ENCODE results near the gene GPRC5C. TPM values are rescaled to one million over a fixed set of nuclear protein-coding genes. Genes with fewer than 3 reads are reported as not detected.
"Not testable (repeated sequence)": the region's sequence is repeated elsewhere in the genome, so short reads cannot be mapped to it uniquely, and the experiment has no call there.

GPRC5C gene
- polyA plus RNA-seq, 12 donors, result 16.2 to 61.7 (median 26.4) TPM; not detected in 1

GRCh38 chr17:74403512-74404137, 28.3 kb upstream of the GPRC5C start:
- DNase-seq, result no peak

- no peak for DNase-seq
Measured at GRCh38 chr17:74404218-74404617, 27.7 kb upstream of the GPRC5C start.

- DNase-seq, result no peak
Measured at GRCh38 chr17:74404789-74405188, 27.1 kb upstream of the GPRC5C start.

- not testable (repeated sequence) for DNase-seq
Measured at GRCh38 chr17:74405311-74405710, 26.6 kb upstream of the GPRC5C start.

DNA sequence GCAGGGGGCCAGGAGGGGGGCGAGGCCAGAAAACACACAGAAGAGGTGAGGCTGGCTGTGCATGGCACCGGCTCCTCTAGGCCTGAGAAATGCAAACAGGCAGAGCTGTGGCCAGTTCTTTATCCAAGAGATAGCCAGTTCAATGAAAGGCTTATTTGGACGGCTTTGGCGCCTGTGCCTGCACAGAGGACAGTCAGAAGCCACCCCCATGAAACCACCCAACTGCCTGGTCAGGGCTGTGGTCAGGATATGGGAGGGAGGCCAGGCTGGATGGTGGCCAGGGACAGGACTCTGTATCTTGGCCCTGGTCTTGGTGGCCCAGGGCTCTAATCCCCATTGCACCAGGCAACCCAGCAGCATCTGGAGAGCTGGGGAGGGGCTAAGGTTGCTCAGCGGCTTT, 24.5 kb upstream of the GPRC5C start:
- no peak for DNase-seq

DNA sequence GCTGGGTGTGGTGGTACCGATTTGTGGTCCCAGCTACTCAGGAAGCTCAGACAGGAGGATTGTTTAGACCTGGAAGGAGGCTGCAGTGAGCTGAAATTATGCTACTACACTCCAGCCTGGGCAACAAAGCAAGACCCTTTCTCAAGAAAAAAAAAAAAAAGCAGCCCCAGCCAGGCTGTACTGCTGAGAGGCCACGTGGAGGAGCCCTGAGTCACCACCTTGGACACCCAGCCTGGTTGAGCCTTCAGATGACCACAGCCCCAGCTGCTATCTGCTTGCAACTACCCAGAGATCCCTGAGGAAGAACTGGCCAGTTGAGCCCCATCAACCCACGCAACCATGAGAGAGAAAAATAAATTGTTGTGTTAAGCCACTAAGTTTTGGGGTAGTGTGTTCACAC, 23.6 kb upstream of the GPRC5C start:
- no peak for DNase-seq

- DNase-seq, result no peak
Measured at GRCh38 chr17:74408815-74409214, 23.1 kb upstream of the GPRC5C start.

- DNase-seq, result no peak
Measured at GRCh38 chr17:74410001-74410443, 21.9 kb upstream of the GPRC5C start.

DNA sequence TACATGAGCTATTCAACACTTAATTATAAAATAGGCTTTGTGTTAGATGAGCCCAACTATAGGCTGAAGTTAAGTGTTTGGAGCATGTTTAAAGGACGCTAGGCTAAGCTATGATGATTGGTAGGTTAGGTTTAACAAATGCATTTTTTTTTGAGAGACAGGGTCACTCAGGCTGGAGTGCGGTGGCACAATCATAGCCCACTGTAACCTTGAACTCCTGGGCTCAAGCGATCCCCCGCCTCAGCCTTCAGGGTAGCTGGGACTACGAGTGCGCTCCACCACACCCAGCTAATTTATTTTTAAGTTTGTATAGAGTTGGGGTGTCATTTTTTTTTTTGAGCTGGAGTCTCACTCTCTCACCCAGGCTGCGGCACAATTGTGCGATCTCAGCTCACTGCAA, 19.3 kb upstream of the GPRC5C start:
- DNase-seq, result no peak

GRCh38 chr17:74413491-74413890, 18.4 kb upstream of the GPRC5C start:
- DNase-seq, result no peak

DNA sequence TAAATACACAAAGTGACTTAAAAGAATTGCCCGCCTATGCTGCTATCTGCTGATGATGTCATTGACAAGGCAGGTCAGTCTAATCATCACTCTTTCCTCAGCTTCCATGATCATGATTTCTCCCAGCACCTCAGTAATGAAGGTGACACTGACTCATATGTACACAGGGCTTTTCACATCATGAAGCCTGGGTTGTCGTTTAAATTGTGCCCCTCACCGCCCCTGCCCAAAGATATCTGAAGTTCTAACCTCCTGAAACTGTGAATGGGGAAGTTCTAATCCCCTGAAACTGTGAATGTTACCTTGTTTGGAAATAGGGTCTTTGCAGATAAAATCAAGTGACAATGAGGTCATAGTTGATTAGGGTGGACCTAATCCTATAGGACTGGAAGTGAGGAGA, 17.4 kb upstream of the GPRC5C start:
- DNase-seq, result no peak

DNA sequence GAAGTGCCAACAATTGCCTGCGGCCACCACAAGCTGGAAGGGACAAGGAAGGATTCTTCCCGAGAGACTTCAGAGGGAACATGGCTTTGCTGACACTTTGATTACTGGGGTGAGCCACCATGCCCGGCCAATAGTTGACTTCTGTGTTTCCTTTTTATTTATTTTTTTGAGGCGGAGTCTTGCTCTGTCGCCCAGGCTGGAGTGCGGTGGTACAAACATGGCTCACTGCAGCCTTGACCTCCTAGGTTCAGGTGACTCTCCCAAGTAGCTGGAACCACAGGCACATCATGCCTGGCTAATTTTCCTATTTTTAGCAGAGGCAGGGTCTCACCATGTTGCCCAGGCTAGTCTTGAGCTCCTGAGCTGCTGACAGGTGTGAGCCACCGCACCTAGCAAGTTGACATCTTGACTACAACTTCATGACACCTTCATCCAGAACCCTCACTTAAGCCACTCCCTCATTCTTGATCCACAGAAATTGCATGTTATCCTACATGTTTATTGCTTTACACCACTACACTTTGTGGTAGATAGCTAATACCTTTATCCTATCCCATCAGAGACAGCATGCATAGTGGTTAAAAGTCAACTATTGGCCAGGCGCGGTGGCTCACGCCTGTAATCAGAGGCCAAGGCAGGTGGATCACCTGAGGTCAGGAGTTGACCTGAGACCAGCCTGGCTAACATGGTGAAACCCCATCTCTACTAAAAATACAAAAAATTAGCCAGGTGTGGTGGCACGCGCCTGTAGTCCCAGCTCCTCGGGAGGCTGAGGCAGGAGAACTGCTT, 16.1 kb upstream of the GPRC5C start:
- DNase-seq, result no peak

DNA sequence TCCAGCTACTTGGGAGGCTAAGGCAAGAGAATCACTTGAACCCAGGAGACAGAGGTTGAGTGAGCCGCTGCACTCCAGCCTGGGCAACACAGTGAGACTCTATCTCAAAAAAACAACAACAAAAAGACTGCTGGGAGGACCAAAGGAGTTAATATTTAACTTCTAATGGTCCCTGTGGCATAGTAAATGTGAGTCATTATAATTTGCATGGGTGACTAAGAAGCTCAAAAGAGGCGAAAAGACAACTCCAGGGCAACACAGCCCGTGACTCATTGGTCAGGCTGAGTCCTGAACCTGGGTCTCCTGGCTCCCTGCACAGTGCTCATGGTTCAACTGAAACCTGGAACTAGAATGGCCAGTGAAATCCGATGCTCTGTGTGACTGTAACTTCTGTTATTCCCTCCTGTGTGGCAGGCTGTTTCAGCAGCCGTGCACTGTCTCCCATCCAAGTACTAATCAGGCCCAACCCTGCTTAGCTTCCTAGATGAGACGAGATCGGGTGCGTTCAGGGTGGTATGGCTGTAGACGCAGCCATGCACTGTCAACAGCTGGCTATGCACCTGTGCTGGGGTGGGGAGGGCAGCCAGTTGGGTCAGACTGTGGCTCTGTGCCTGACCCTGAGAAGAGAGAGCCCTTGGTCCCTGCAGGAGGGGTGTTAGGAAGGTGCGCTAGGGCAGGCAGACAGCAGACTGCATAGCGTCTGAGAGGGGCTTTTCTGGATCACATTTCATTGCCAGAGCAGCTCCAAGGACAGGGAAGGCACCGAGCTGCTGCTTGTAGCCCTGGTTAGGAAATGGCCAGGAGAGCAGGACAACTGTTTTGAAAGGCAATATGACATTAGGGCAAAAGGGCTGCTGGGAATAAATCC, 14.5 kb upstream of the GPRC5C start:
- no peak for DNase-seq

DNA sequence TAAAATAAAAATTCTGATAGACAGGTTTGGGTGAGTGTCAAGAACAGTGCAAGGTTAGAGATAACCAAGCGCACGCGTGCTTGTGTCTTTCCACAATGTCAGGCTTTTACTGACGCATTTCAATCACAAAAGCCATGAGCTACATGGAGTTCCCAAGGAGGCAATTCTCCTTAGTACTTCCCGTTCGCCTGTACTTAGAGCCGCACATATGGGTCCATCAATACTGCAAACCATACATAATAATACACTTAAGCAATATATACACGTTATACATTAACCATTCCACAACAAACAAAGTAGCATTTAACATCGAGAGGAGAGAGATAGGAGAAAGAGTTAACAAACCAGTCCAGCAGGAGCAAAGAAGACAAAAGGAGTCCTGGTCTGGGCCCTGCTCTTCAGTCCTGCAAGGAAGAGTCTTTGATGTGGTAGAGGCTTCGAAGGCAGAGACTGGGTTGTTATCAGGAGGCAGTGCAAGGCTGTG, 11.9 kb upstream of the GPRC5C start:
- DNase-seq, result no peak

DNA sequence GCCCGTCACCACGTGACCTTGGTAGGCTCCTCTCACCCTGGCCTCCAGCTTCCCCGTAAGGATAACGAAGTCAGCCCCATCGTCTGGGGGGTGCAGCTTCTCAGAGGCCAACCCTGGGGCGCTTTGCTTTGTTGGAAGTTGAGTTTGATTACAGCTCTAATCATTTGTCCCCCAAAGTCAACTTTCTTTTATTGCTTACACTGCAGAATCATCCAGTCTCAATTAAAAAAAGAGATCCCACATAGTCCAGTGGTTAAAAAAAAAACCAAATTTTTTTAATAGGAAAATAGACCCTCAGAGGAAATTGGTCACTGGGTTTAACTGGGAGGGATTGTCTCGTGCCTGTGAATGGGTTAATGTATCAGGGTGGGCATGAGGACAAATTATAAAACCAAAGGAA, 7.8 kb upstream of the GPRC5C start:
- no peak for DNase-seq

- DNase-seq, result no peak
Measured at GRCh38 chr17:74424657-74425056, 7.2 kb upstream of the GPRC5C start.

DNA sequence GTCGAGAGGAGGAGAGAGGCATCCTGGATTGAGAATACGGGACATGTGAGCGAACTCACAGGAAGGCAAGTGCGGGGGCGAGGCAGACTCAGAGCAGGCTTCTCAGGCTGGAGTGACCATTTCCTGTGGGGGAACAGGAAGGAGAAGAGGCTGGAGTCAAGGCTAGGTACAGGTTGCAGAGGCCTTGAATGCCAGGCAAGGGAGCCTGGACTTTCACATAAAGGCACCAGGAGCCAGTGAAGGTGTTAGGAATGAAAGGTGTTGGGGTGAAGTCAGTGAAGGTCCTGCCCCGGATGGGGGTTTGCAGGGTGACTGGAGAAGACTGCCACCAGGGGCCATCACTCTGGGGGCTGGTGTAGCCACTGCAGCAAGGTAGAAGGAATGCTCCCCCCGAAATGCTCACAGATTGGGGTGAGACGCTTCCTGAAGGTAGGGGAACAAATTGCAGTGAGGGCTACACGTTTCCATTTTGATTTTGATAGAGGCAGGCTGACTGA, 5.3 kb upstream of the GPRC5C start:
- no peak for DNase-seq

- DNase-seq, result no peak
Measured at GRCh38 chr17:74427048-74427762, 4.7 kb upstream of the GPRC5C start.

- DNase-seq, result no peak
Measured at GRCh38 chr17:74427763-74428153, 4.1 kb upstream of the GPRC5C start.

GRCh38 chr17:74429604-74430384, 2.1 kb upstream of the GPRC5C start:
- no peak for DNase-seq

DNA sequence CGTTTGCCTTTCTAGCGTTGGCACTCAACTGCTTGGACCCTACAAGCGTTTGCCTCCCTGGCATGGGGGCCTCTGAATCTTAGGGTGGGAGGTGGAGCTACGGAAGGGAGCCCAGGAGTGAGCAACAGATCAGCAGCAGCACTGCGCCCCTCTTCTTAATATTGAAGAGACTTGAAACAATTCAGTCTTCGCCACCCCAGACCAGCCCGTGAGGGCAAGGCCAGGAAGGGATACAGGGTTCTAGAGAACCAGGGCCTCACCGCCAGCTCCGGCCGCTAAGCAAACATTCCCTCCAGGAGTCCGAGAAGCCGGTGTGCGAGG, 1.5 kb upstream of the GPRC5C start:
- no peak for DNase-seq
